Duodenal mucosa (tissue), 2 donors: ENCODE data around the gene GTF2A2.
"Not testable (repeated sequence)": the region's sequence is repeated elsewhere in the genome, so short reads cannot be mapped to it uniquely, and the experiment has no call there.

ENCODE experiments used
- H3K27ac ChIP-seq: one replicate; pipeline ENCODE4 v1.7.0; 2013; ENCODE audit warnings: low read depth, low read length
- H3K27me3 ChIP-seq, 2 donors: one replicate each; pipeline ENCODE4 v1.7.0; 2013; ENCODE audit warnings: low read length in 2 of 2, control low read depth in 1 of 2; ENCODE audit not compliant: insufficient read depth in 2 of 2, control insufficient read depth in 1 of 2
- H3K36me3 ChIP-seq, 2 donors: one replicate each; pipeline ENCODE4 v1.7.0; 2013; ENCODE audit warnings: low read length in 2 of 2, control low read depth in 1 of 2; ENCODE audit not compliant: insufficient read depth in 2 of 2, control insufficient read depth in 1 of 2
- H3K4me1 ChIP-seq, 2 donors: one replicate each; pipeline ENCODE4 v1.7.0; 2013; ENCODE audit warnings: low read length in 2 of 2, control low read depth in 1 of 2; ENCODE audit not compliant: insufficient read depth in 2 of 2, control insufficient read depth in 1 of 2
- H3K4me3 ChIP-seq, 2 donors: one replicate each; pipeline ENCODE4 v1.7.0; 2013; ENCODE audit warnings: low read length in 2 of 2, low read depth in 1 of 2
- H3K9ac ChIP-seq, 2 donors: one replicate each; pipeline ENCODE4 v1.7.0; 2013; ENCODE audit warnings: low read length in 2 of 2, low read depth in 1 of 2
- H3K9me3 ChIP-seq, 2 donors: one replicate each; pipeline ENCODE4 v1.7.0; 2013; ENCODE audit warnings: low read length in 2 of 2, control low read depth in 1 of 2; ENCODE audit not compliant: control insufficient read depth in 1 of 2

Gene GTF2A2

DNA sequence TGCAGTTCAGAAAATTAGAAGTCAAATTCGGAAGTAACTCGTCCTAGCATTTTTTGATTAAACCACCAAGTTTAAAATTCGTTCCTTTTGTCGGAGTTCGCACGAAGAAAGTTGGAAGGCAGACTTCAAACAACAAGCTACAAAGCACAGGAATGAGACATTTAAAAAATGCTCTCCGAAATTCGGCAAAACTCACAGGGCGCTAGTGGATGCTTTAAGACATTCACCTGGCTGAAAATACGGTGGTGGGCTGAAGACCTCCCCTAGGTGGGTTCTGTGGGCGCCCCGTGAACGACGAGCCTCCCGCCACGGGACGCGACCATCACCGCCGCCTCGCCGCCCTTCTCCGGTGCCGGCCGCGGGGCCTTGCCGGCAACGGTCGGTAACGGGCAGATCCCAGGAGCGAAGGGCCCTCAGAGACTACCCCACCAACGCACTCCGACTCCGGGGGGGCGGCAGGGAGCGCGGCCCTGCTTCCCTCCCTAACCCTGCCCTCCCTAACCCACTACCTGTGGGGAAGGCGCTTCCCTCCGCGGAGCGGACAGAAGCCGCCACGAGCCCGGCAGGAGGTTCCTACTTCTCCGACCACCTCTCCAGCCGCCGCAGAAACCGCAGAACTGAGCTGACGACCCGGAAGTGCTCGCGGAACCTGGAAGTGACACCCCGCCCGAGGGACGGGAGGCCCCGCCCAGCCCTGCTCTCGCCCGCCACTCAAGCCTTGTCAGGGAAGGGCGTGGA, at the start of gene GTF2A2:
Gene GTF2A2, minus strand, starts transcription at position 619 of the 738 bp plus-strand sequence. CDS start 5,238 bp downstream, outside the sequence.
- Histone ChIP-seq H3K4me1 (peaks cover 10 to 15% of the 10 kb centered on the region in 2 donors), H3K9ac (peak within 1 kb of the TSS; percentile 79 to 89), H3K36me3 (peaks cover 0 to 31% of the 10 kb centered on the region in 2 donors), H3K4me3 (peak within 1 kb of the TSS; percentile 86 to 88), H3K27ac (peak within 1 kb of the TSS; percentile 67), H3K27me3 (no peaks in the 10 kb centered on the region), H3K9me3 (no peaks in the 10 kb centered on the region)

DNA sequence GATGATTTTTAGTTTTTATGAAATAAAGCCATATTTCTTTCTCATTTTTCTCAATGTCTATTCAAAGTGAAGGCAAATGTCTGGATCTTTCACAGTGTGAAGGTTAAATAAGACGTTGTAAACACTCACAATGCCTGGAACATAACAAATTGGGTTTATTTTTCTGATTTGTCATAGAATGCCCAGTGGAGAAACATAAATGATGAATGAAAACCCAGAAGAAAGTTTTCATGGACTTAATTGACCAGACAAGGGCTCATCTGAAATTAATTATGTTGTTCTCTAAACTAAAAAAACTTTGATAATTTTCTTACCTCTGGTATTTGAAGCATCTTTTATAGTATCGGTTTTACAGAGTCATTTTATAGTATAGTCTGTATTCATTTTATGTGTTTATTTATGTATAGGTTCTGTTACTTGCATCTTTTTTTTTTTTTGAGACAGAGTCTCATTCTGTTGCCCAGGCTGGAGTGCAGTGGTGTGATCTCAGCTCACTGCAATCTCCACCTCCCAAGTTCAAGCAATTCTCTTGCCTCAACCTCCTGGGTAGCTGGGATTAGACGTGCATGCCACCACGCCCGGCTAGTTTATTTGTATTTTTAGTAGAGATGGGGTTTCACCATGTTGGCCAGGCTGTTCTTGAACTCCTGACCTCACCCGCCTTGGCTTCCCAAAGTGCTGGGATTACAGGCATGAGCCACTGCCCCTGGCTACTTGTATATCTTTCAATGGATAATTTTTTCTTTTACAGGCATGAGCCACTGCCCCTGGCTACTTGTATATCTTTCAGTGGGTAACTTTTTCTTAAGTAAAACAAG, 46.9 kb upstream of the GTF2A2 start:
- H3K27ac ChIP-seq, result no peak overlapping the region
- no peaks in the 10 kb centered on the region for H3K36me3 ChIP-seq
- H3K9me3 ChIP-seq, result peaks cover 0 to 4% of the 10 kb centered on the region in 2 donors
- H3K9ac ChIP-seq, result no peak overlapping the region
- no peaks in the 10 kb centered on the region for H3K4me1 ChIP-seq
- H3K27me3 ChIP-seq, result peaks cover 0 to 2% of the 10 kb centered on the region in 2 donors
- no peak overlapping the region for H3K4me3 ChIP-seq

GRCh38 chr15:59702351-59702750, 45.0 kb upstream of the GTF2A2 start:
- Histone ChIP-seq H3K4me3 (no peak overlapping the region), H3K9me3 (no peaks in the 10 kb centered on the region), H3K27ac (no peak overlapping the region), H3K36me3 (no peaks in the 10 kb centered on the region), H3K9ac (no peak overlapping the region), H3K4me1 (no peaks in the 10 kb centered on the region), H3K27me3 (peaks cover 0 to 2% of the 10 kb centered on the region in 2 donors)

DNA sequence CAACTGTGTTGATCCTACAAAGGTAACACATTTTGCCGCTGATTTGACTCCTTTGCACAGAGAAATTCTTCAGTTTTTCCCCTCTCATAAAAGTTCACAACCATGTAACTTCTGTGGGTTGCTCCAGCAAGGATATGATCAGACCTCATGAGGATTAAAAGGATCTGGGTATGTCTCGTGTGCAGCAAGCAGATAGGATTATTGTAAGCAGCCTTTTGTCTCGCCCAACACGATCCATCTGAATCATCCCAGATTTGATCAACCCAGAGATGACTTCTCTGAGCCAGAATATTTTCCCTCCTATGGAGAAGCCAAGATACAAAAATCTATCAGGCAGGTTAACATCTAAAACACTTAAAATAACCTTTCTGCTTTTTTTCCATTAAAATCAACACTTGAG, 44.6 kb upstream of the GTF2A2 start:
- Histone ChIP-seq H3K9me3 (no peaks in the 10 kb centered on the region), H3K4me1 (no peaks in the 10 kb centered on the region), H3K9ac (no peak overlapping the region), H3K27me3 (peaks cover 0 to 2% of the 10 kb centered on the region in 2 donors), H3K4me3 (no peak overlapping the region), H3K27ac (no peak overlapping the region), H3K36me3 (no peaks in the 10 kb centered on the region)

- no peak overlapping the region for H3K9ac ChIP-seq
- H3K4me1 ChIP-seq, result no peaks in the 10 kb centered on the region
- H3K9me3 ChIP-seq, result no peaks in the 10 kb centered on the region
- no peak overlapping the region for H3K4me3 ChIP-seq
- peaks cover 0 to 2% of the 10 kb centered on the region in 2 donors for H3K27me3 ChIP-seq
- H3K36me3 ChIP-seq, result no peaks in the 10 kb centered on the region
- H3K27ac ChIP-seq, result no peak overlapping the region
Observed at GRCh38 chr15:59699810-59700431, 42.6 kb upstream of the GTF2A2 start.

- H3K27me3 ChIP-seq, H3K27ac ChIP-seq, H3K4me3 ChIP-seq, H3K36me3 ChIP-seq, H3K4me1 ChIP-seq, H3K9me3 ChIP-seq, H3K9ac ChIP-seq: not testable (repeated sequence)
Observed at GRCh38 chr15:59698065-59698464, 40.8 kb upstream of the GTF2A2 start.

- no peaks in the 10 kb centered on the region for H3K9me3 ChIP-seq
- H3K4me1 ChIP-seq, result peaks cover 0 to 4% of the 10 kb centered on the region in 2 donors
- no peak overlapping the region for H3K4me3 ChIP-seq
- no peaks in the 10 kb centered on the region for H3K27me3 ChIP-seq
- H3K27ac ChIP-seq, result no peak overlapping the region
- no peaks in the 10 kb centered on the region for H3K36me3 ChIP-seq
- H3K9ac ChIP-seq, result no peak overlapping the region
Observed at GRCh38 chr15:59696332-59696731, 39.0 kb upstream of the GTF2A2 start.

DNA sequence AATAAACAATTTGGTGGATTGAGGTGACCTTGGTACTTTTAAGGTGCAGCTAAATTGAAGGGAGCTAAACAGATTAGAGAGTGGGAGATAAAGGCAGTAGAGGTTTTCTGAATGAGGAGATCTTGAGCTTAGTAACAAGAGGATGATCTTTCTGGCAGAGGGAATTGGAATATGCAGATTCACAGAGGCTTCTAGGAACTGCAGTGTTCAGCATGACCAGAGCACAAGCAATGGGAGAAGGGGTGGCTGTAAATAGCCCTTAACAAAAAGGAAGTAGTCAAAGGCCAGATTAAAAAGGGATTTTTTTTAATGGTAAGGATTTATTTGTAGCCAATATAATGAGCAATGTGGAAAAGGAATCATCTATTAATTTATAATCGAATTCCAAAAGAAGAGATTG, 37.5 kb upstream of the GTF2A2 start:
- Histone ChIP-seq H3K36me3 (no peaks in the 10 kb centered on the region), H3K4me1 (peaks cover 5 to 9% of the 10 kb centered on the region in 2 donors), H3K27me3 (no peaks in the 10 kb centered on the region), H3K9ac (no peak overlapping the region), H3K4me3 (peak overlapping the region in 1 of 2 donors; percentile 4), H3K9me3 (no peaks in the 10 kb centered on the region), H3K27ac (no peak overlapping the region)

GRCh38 chr15:59691194-59691805, 34.0 kb upstream of the GTF2A2 start:
- no peak overlapping the region for H3K4me3 ChIP-seq
- peaks cover 23 to 24% of the 10 kb centered on the region in 2 donors for H3K4me1 ChIP-seq
- H3K27me3 ChIP-seq, result no peaks in the 10 kb centered on the region
- H3K27ac ChIP-seq, result no peak overlapping the region
- no peak overlapping the region for H3K9ac ChIP-seq
- H3K9me3 ChIP-seq, result no peaks in the 10 kb centered on the region
- no peaks in the 10 kb centered on the region for H3K36me3 ChIP-seq
